Esophagus squamous epithelium (tissue), 5 donors: ENCODE data around the gene GRIK3. TPM values are rescaled to one million over a fixed set of nuclear protein-coding genes. Genes with fewer than 3 reads are reported as not detected.

ENCODE experiments used
- DNase-seq: peaks from one replicate; lab custom pipeline; 2025; lab: John Stamatoyannopoulos, UW
- H3K27ac ChIP-seq, 4 donors: fragments of 200-600 bp; sonication (generic); one replicate each; pipeline ENCODE4 v1.5.1; 2016 to 2019; ENCODE audit warnings: mild to moderate bottlenecking in 1 of 4
- H3K27me3 ChIP-seq, 4 donors: fragments of 200-600 bp; sonication (generic); 1 replicate in 3 of 4; 2 replicates in 1 of 4; pipeline versions ENCODE4 v1.5.1 to v1.6.0; 2017 to 2021; ENCODE audit warnings: antibody characterized with exemption in 1 of 4
- H3K36me3 ChIP-seq, 3 donors: fragments of 200-600 bp; sonication (generic); one replicate each; pipeline ENCODE4 v1.5.1; 2016 to 2019
- H3K4me1 ChIP-seq, 3 donors: fragments of 200-600 bp; sonication (generic); one replicate each; pipeline ENCODE4 v1.5.1; 2017 to 2019
- H3K4me3 ChIP-seq, 4 donors: fragments of 200-600 bp; sonication (generic); 1 replicate in 3 of 4; 2 replicates in 1 of 4; pipeline ENCODE4 v1.5.1; 2016 to 2019; ENCODE audit warnings: mild to moderate bottlenecking in 2 of 4, moderate library complexity in 1 of 4
- H3K9me3 ChIP-seq, 3 donors: fragments of 200-600 bp; sonication (generic); one replicate each; pipeline ENCODE4 v1.5.1; 2016 to 2019
- CTCF ChIP-seq, 6 experiments: fragments of 450-650 bp in 4 of 6; fragments of 200-600 bp in 2 of 6; sonication (generic) in 2 of 6; IDR thresholded peaks; one replicate each; pipeline ENCODE4 v1.5.1; 2016 to 2019; ENCODE audit warnings: antibody characterized with exemption in 6 of 6, mild to moderate bottlenecking in 4 of 6, moderate library complexity in 4 of 6
- POLR2A ChIP-seq, 4 donors: fragments of 450-650 bp; IDR thresholded peaks; one replicate each; pipeline ENCODE4 v1.6.1; 2017; ENCODE audit warnings: antibody characterized with exemption in 4 of 4, mild to moderate bottlenecking in 4 of 4, moderate library complexity in 3 of 4
- WGBS, 2 donors: methylation state at CpG; one replicate each; pipeline ENCODE4 v1.1.5; 2018; 5-methylcytosine and 5-hydroxymethylcytosine counted together
- intact Hi-C: fragments of 100-400 bp; cut with DNase I; formaldehyde crosslinking; loops from one replicate; pipeline ENCODE4 v1.15.0; 2022
- total RNA-seq, 4 donors: library from RNA; depleted of rRNA; stranded (reverse); fragments of >200 nt; gene quantifications; one replicate each; pipeline ENCODE4 v1.1.0, GENCODE V29; 2016
- donor health status: DM: yes; HTN: yes; CAD: no.

GRIK3 gene
- total RNA-seq, 4 donors from 2014 or later, result 0.11 to 0.38 (median 0.21) TPM; not detected in 1

GRCh38 chr1:36835017-36835695 is 199.2 kb downstream of the GRIK3 start:
- TF ChIP-seq POLR2A (IDR thresholded peaks at IDR 0.05) (no peak), CTCF (IDR thresholded peaks at IDR 0.05) (no peak)
- no peak overlapping the region for H3K4me3 ChIP-seq
- intact Hi-C loops, result no loop called here
- H3K9me3 ChIP-seq, result no peaks in the 10 kb centered on the region
- H3K27me3 ChIP-seq, result peaks cover 0 to 70% (median 0%) of the 10 kb centered on the region in 4 donors
- H3K4me1 ChIP-seq, result no peaks in the 10 kb centered on the region
- no peaks in the 10 kb centered on the region for H3K36me3 ChIP-seq
- no peak for DNase-seq
- WGBS, 2 donors, result 36 to 37% methylated on average over 4 of the region's 4 CpGs
- H3K27ac ChIP-seq, result no peak overlapping the region

DNA sequence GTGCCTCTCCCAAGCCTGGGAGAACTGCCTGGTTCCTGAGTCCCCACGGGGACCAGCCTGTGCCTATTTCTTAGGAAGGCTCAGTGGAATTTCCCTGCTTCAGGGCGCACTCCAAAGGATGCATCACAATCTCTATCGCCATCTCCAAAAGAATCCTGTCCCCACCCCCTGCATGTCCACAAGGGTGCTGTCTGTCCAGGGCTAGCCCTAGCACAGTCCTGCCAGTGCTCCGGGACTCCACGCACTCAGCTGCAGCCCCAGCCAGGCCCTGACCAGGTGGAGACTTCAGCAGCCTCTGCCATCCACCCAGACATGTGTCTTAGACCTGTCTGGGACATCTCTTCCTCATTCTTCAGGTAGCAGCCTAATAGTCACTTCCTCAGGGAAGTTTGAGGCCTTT is 199.7 kb downstream of the GRIK3 start:
- DNase-seq, result no peak
- WGBS, 2 donors, result 71 to 78% methylated on average over 3 to 4 of the region's 5 CpGs
- Histone ChIP-seq H3K27ac (no peak overlapping the region), H3K4me1 (no peaks in the 10 kb centered on the region), H3K27me3 (peaks cover 0 to 65% (median 0%) of the 10 kb centered on the region in 4 donors), H3K9me3 (no peaks in the 10 kb centered on the region), H3K36me3 (no peaks in the 10 kb centered on the region), H3K4me3 (no peak overlapping the region)
- TF ChIP-seq POLR2A (IDR thresholded peaks at IDR 0.05) (no peak), CTCF (IDR thresholded peaks at IDR 0.05) (no peak)
- intact Hi-C loops, result no loop called here

- Histone ChIP-seq H3K9me3 (no peaks in the 10 kb centered on the region), H3K4me3 (no peak overlapping the region), H3K27ac (no peak overlapping the region), H3K27me3 (peaks cover 0 to 39% (median 0%) of the 10 kb centered on the region in 4 donors), H3K36me3 (no peaks in the 10 kb centered on the region), H3K4me1 (no peaks in the 10 kb centered on the region)
- TF ChIP-seq POLR2A (IDR thresholded peaks at IDR 0.05), result no peak
- no peak for TF ChIP-seq CTCF (IDR thresholded peaks at IDR 0.05)
- 67 to 69% methylated on average over 5 to 9 of the region's 9 CpGs for WGBS, 2 donors
- no peak for DNase-seq
- intact Hi-C loops, result no loop called here
Observed at GRCh38 chr1:36831186-36831810, 203.0 kb downstream of the GRIK3 start.

- H3K4me1 ChIP-seq, result no peaks in the 10 kb centered on the region
- H3K27ac ChIP-seq, result no peak overlapping the region
- H3K27me3 ChIP-seq, result peaks cover 0 to 43% (median 0%) of the 10 kb centered on the region in 4 donors
- no peaks in the 10 kb centered on the region for H3K36me3 ChIP-seq
- no peaks in the 10 kb centered on the region for H3K9me3 ChIP-seq
- WGBS, 2 donors, result 40 to 53% methylated on average over 1 to 4 of the region's 4 CpGs
- H3K4me3 ChIP-seq, result no peak overlapping the region
- intact Hi-C loops, result no loop called here
- DNase-seq, result no peak
- no peak for TF ChIP-seq CTCF (IDR thresholded peaks at IDR 0.05)
- TF ChIP-seq POLR2A (IDR thresholded peaks at IDR 0.05), result no peak
Observed at GRCh38 chr1:36829961-36830360, 204.4 kb downstream of the GRIK3 start.

- Histone ChIP-seq H3K4me3 (no peak overlapping the region), H3K4me1 (no peaks in the 10 kb centered on the region), H3K27me3 (peaks cover 0 to 50% (median 0%) of the 10 kb centered on the region in 4 donors), H3K27ac (no peak overlapping the region), H3K9me3 (no peaks in the 10 kb centered on the region), H3K36me3 (no peaks in the 10 kb centered on the region)
- intact Hi-C loops, result no loop called here
- no peak for DNase-seq
- TF ChIP-seq POLR2A (IDR thresholded peaks at IDR 0.05), result no peak
- no peak for TF ChIP-seq CTCF (IDR thresholded peaks at IDR 0.05)
- WGBS, 2 donors, result 46 to 50% methylated on average over 6 of the region's 6 CpGs
Observed at GRCh38 chr1:36829066-36829465, 205.2 kb downstream of the GRIK3 start.
